ENCODE measurements around the gene TRPV4. TPM values are rescaled to one million over a fixed set of nuclear protein-coding genes. Genes with fewer than 3 reads are reported as not detected.

The TRPV4 gene
- total RNA-seq, 2 donors from 2014 or later: not detected

- Mint-ChIP-seq H3K9me3 (no peaks in the 10 kb centered on the region), H3K36me3 (no peaks in the 10 kb centered on the region), H3K27ac (no peak overlapping the region)
- DNase-seq (ENCODE audit: low spot score in 2 of 2): no peak
- ATAC-seq: no peak
Measured at GRCh38 chr12:109803678-109804077, 29.5 kb downstream of the TRPV4 start.

GRCh38 chr12:109802828-109803227, 30.4 kb downstream of the TRPV4 start:
- H3K27ac Mint-ChIP-seq: no peak overlapping the region
- ATAC-seq: no peak
- H3K36me3 Mint-ChIP-seq: no peaks in the 10 kb centered on the region
- no peak for DNase-seq (ENCODE audit: low spot score in 2 of 2)
- H3K9me3 Mint-ChIP-seq: no peaks in the 10 kb centered on the region

- Mint-ChIP-seq H3K9me3 (no peaks in the 10 kb centered on the region), H3K27ac (no peak overlapping the region), H3K36me3 (no peaks in the 10 kb centered on the region)
- DNase-seq (ENCODE audit: low spot score in 2 of 2): no peak
- ATAC-seq: no peak
Measured at GRCh38 chr12:109800536-109800935, 32.7 kb downstream of the TRPV4 start.

- DNase-seq (ENCODE audit: low spot score in 2 of 2) (no peak), ATAC-seq (no peak)
- Mint-ChIP-seq H3K27ac (no peak overlapping the region), H3K9me3 (no peaks in the 10 kb centered on the region), H3K36me3 (no peaks in the 10 kb centered on the region)
Measured at GRCh38 chr12:109798691-109799090, 34.5 kb downstream of the TRPV4 start.

GRCh38 chr12:109797905-109798669, 35.1 kb downstream of the TRPV4 start:
- H3K36me3 Mint-ChIP-seq: no peaks in the 10 kb centered on the region
- H3K9me3 Mint-ChIP-seq: no peaks in the 10 kb centered on the region
- ATAC-seq (no peak), DNase-seq (ENCODE audit: low spot score in 2 of 2) (no peak)
- no peak overlapping the region for H3K27ac Mint-ChIP-seq

- no peaks in the 10 kb centered on the region for H3K36me3 Mint-ChIP-seq
- DNase-seq (ENCODE audit: low spot score in 2 of 2) (no peak), ATAC-seq (no peak)
- H3K27ac Mint-ChIP-seq: no peak overlapping the region
- no peaks in the 10 kb centered on the region for H3K9me3 Mint-ChIP-seq
Measured at GRCh38 chr12:109796057-109796456, 37.1 kb downstream of the TRPV4 start.

GRCh38 chr12:109795023-109795422, 38.2 kb downstream of the TRPV4 start:
- no peaks in the 10 kb centered on the region for H3K9me3 Mint-ChIP-seq
- ATAC-seq (no peak), DNase-seq (ENCODE audit: low spot score in 2 of 2) (no peak)
- H3K27ac Mint-ChIP-seq: no peak overlapping the region
- H3K36me3 Mint-ChIP-seq: no peaks in the 10 kb centered on the region

- DNase-seq (ENCODE audit: low spot score in 2 of 2): no peak
- Mint-ChIP-seq H3K27ac (no peak overlapping the region), H3K36me3 (no peaks in the 10 kb centered on the region), H3K9me3 (no peaks in the 10 kb centered on the region)
- no peak for ATAC-seq
Measured at GRCh38 chr12:109793826-109794501, 39.2 kb downstream of the TRPV4 start.

GRCh38 chr12:109793411-109793810, 39.8 kb downstream of the TRPV4 start:
- DNase-seq (ENCODE audit: low spot score in 2 of 2) (no peak), ATAC-seq (no peak)
- Mint-ChIP-seq H3K9me3 (no peaks in the 10 kb centered on the region), H3K27ac (no peak overlapping the region), H3K36me3 (no peaks in the 10 kb centered on the region)

- DNase-seq (ENCODE audit: low spot score in 2 of 2): no peak
- no peaks in the 10 kb centered on the region for H3K36me3 Mint-ChIP-seq
- no peaks in the 10 kb centered on the region for H3K9me3 Mint-ChIP-seq
- ATAC-seq: no peak
- no peak overlapping the region for H3K27ac Mint-ChIP-seq
Measured at GRCh38 chr12:109792992-109793391, 40.2 kb downstream of the TRPV4 start.

- ATAC-seq (no peak), DNase-seq (ENCODE audit: low spot score in 2 of 2) (no peak)
- Mint-ChIP-seq H3K36me3 (no peaks in the 10 kb centered on the region), H3K9me3 (no peaks in the 10 kb centered on the region), H3K27ac (no peak overlapping the region)
Measured at GRCh38 chr12:109789526-109790048, 43.6 kb downstream of the TRPV4 start.

GRCh38 chr12:109786799-109787198, 46.4 kb downstream of the TRPV4 start:
- Mint-ChIP-seq H3K9me3 (no peaks in the 10 kb centered on the region), H3K36me3 (no peaks in the 10 kb centered on the region), H3K27ac (no peak overlapping the region)
- ATAC-seq: no peak
- no peak for DNase-seq (ENCODE audit: low spot score in 2 of 2)

GRCh38 chr12:109785854-109786253, 47.3 kb downstream of the TRPV4 start:
- no peaks in the 10 kb centered on the region for H3K9me3 Mint-ChIP-seq
- no peaks in the 10 kb centered on the region for H3K36me3 Mint-ChIP-seq
- DNase-seq (ENCODE audit: low spot score in 2 of 2): no peak
- H3K27ac Mint-ChIP-seq: no peak overlapping the region
- ATAC-seq: no peak

- Mint-ChIP-seq H3K27ac (no peak overlapping the region), H3K36me3 (no peaks in the 10 kb centered on the region), H3K9me3 (no peaks in the 10 kb centered on the region)
- ATAC-seq (no peak), DNase-seq (ENCODE audit: low spot score in 2 of 2) (no peak)
Measured at GRCh38 chr12:109783965-109784244, 49.3 kb downstream of the TRPV4 start.

- ATAC-seq: no peak
- Mint-ChIP-seq H3K36me3 (no peaks in the 10 kb centered on the region), H3K9me3 (no peaks in the 10 kb centered on the region), H3K27ac (no peak overlapping the region)
- DNase-seq (ENCODE audit: low spot score in 2 of 2): no peak
Measured at GRCh38 chr12:109783135-109783964, 49.8 kb downstream of the TRPV4 start.

GRCh38 chr12:109782326-109782703, 50.9 kb downstream of the TRPV4 start:
- H3K36me3 Mint-ChIP-seq: no peaks in the 10 kb centered on the region
- no peak for DNase-seq (ENCODE audit: low spot score in 2 of 2)
- no peaks in the 10 kb centered on the region for H3K9me3 Mint-ChIP-seq
- H3K27ac Mint-ChIP-seq: no peak overlapping the region
- no peak for ATAC-seq

- H3K27ac Mint-ChIP-seq: no peak overlapping the region
- no peaks in the 10 kb centered on the region for H3K36me3 Mint-ChIP-seq
- no peak for ATAC-seq
Measured at GRCh38 chr12:109781668-109782325, 51.4 kb downstream of the TRPV4 start.

More at GRCh38 chr12:109781668-109782325, 51.4 kb downstream of the TRPV4 start:
- no peak for DNase-seq (ENCODE audit: low spot score in 2 of 2)
- no peaks in the 10 kb centered on the region for H3K9me3 Mint-ChIP-seq

Measured in activated naive CD4-positive, alpha-beta T cell treated with anti-CD3 and anti-CD28 coated beads, Interleukin-2, amount 50 U/mL, for 72 hours (primary cell).